GM13976 (cell line): ENCODE results near the gene NT5E.

ENCODE experiments used
- DNase-seq: peaks from one replicate; pipeline ENCODE4 v3.0.0; 2012; ENCODE audit warnings: low spot score
- in situ Hi-C: fragments of 300-500 bp; cut with MboI; formaldehyde crosslinking; loops from one replicate; pipeline ENCODE4 v1.12.0; 2022; ENCODE audit warnings: low sequenced_read_pairs, mixed read lengths, inconsistent platforms; ENCODE audit not compliant: unreplicated experiment
- TF ChIP-seq, protein P1 (sequence below): IDR thresholded peaks from 2 replicates; pipeline ENCODE4 v1.5.1; 2012; ENCODE audit warnings: borderline replicate concordance, mild to moderate bottlenecking; ENCODE audit not compliant: insufficient read depth; ENCODE audit errors: extremely low read depth, missing control alignments, control extremely low read depth

The NT5E gene

DNA sequence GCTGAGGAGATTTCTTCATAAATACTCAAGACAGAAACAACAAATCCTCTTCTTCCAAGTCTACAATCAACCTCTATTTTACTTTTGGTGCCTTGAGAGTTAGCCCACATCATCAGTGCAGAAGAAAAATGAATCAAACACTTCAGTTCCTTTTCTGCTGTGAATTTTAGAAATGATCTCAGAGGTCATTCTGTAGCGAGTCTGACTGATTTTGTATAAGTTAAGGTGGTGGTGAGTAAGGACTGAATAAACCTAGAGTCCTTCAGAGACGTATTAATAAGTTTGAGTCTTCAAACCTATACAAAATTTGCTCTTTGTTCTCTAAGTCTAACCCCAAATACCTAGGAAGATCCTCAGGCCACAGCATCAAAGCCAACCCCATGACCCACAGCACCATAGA lies 33.1 kb upstream of the NT5E start:
- TF ChIP-seq, protein P1, sequence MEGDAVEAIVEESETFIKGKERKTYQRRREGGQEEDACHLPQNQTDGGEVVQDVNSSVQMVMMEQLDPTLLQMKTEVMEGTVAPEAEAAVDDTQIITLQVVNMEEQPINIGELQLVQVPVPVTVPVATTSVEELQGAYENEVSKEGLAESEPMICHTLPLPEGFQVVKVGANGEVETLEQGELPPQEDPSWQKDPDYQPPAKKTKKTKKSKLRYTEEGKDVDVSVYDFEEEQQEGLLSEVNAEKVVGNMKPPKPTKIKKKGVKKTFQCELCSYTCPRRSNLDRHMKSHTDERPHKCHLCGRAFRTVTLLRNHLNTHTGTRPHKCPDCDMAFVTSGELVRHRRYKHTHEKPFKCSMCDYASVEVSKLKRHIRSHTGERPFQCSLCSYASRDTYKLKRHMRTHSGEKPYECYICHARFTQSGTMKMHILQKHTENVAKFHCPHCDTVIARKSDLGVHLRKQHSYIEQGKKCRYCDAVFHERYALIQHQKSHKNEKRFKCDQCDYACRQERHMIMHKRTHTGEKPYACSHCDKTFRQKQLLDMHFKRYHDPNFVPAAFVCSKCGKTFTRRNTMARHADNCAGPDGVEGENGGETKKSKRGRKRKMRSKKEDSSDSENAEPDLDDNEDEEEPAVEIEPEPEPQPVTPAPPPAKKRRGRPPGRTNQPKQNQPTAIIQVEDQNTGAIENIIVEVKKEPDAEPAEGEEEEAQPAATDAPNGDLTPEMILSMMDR = no peak
- in situ Hi-C loops = no loop called here
- DNase-seq = no peak

DNA sequence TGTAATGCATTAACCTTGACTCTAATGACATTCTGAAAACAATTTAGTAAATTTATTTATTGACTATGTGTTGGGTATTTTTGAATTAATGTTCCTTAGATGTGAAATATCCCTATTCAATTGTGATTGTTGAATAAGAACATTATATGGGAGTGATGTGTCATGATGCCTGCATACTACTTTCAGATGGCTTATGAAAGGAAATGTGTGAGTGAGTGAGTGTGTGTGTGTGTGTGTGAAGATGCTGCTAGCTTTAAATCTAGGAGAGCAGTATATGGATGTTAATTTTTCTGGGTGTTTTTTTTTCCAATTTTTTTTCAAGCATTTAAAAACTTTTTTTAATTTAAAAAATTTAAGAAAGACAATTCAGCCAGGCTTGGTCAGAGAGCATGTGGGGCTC lies 32.5 kb upstream of the NT5E start:
- in situ Hi-C loops = no loop called here
- TF ChIP-seq, protein P1 = no peak
- DNase-seq = no peak

DNA sequence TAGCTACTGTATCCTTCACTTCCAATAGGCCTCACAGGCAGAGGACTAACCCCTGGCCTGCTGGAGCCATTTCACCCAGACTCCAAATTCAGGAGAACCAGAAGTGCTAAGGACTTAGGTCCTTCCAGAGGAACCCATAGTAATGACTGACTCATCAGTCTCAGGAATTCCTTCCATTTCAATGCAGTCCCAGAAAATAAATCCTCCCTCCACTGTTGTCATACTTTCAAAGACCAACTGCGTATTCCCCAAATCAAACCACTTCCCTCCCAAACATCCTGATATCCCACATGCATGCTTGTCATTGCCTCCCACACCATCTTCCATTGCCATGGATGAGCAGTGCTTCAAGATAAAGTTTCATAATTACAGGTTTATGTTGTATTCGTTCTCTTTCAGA lies 31.8 kb upstream of the NT5E start:
- DNase-seq = no peak
- TF ChIP-seq, protein P1 = no peak
- in situ Hi-C loops = no loop called here

DNA sequence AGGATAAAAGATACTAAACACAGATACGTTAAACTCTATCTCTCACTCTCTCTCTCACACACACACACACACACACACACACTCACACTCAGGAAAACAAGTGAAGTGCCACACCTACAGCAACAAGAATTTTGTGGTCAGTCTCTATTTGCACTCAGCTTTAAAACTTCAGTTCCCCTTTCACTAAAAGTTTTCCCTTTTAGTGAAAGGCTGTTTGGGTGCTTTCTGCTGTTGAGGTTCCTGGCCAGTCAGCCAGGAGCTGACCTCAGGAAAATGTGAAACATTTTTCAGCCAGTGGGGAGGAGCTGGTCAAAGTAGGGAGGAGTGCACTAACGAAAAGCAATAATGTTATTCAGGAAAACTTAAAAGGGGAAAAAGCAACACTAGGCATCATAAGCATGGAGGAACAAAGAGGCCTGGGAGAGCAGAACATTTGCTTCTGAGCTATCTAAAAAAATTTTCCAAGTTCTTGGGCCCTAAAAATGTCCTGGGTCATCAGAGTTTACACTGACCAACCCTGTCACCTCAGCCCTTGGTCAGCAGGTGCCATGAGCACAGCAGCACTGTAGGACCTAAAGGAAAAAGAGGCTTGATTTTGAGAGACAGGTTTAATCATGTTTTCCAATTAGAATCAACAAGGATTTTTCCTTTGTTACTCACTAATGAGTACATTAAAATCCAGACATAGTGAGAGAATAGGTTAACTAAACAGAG lies 30.7 kb upstream of the NT5E start:
- TF ChIP-seq, protein P1 = no peak
- DNase-seq = peak; percentile 25
- in situ Hi-C loops = no loop called here

DNA sequence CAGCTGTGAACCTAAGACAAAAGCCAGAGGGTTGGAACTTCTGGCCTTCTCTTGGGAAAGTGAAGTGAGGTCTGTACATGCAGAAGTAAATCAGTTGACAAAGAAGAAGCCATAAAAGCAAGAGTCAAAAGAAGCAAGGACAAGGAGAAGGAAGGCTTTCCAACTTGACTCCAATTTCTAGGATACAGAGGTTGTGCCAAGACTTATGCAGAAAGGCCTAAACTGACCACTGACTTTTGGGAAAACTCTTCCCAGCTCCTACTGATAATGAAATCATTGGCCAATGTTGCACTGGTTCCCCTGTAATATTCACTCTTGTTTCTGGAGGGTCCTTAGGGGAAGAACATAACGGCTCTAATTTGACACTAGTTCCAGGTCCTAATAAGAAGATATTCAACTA lies 29.3 kb upstream of the NT5E start:
- TF ChIP-seq, protein P1 = no peak
- DNase-seq = no peak
- in situ Hi-C loops = no loop called here

DNA sequence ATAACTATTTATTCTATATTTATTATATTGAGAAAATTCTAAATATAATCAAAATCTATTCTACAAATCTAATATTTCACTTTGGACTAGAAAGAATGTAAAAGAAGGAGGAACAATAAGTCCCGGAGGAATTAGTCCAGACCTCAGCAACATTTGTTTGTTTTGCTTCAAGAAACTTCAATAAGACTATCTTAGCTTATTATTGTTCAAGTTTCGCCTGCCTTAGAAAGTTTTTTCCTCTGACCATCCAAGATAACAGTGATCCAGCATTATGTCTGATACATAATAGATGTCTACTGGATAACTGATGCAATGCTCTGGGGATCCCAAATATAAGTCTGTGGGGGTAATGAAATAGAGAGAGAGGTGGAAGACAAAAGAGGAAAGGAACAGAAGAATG lies 28.7 kb upstream of the NT5E start:
- TF ChIP-seq, protein P1 = no peak
- no peak for DNase-seq
- in situ Hi-C loops = no loop called here
